H54 (cell line): ENCODE data around the gene FREM3.
"Not testable (repeated sequence)": the region's sequence is repeated elsewhere in the genome, so short reads cannot be mapped to it uniquely, and the experiment has no call there.

ENCODE experiments used
- DNase-seq: peaks from one replicate; pipeline ENCODE4 v3.0.0; 2011; ENCODE audit warnings: low spot score, mixed read lengths; ENCODE audit not compliant: insufficient read length
- FAIRE-seq: peaks from 3 replicates; lab custom pipeline; 2011; peaks lifted over from hg19 to GRCh38; lab: Jason Lieb, UNC
- POLR2A ChIP-seq: IDR thresholded peaks from 2 replicates; pipeline ENCODE4 v1.6.1; 2011; ENCODE audit warnings: low read depth, mild to moderate bottlenecking, low read length

The FREM3 gene

GRCh38 chr4:143700416-143701352, at the start of gene FREM3:
Gene FREM3, minus strand, starts transcription at chr4:143700675. Its CDS starts 0 bp downstream, at chr4:143700675.
- no peak for DNase-seq
- no peak for FAIRE-seq
- TF ChIP-seq POLR2A, result no peak

GRCh38 chr4:143745874-143746273, 45.4 kb upstream of the FREM3 start:
- no peak for FAIRE-seq
- no peak for DNase-seq
- TF ChIP-seq POLR2A, result no peak

GRCh38 chr4:143743591-143743990, 43.1 kb upstream of the FREM3 start:
- DNase-seq, result no peak
- no peak for TF ChIP-seq POLR2A
- no peak for FAIRE-seq

GRCh38 chr4:143742834-143743233, 42.4 kb upstream of the FREM3 start:
- DNase-seq, result no peak
- FAIRE-seq, result no peak
- TF ChIP-seq POLR2A, result no peak

GRCh38 chr4:143736861-143737260, 36.4 kb upstream of the FREM3 start:
- DNase-seq (no peak), FAIRE-seq (no peak)
- TF ChIP-seq POLR2A, result no peak

GRCh38 chr4:143736061-143736460, 35.6 kb upstream of the FREM3 start:
- not testable (repeated sequence) for DNase-seq, FAIRE-seq

- no peak for FAIRE-seq
- no peak for DNase-seq
- no peak for TF ChIP-seq POLR2A
Measured at GRCh38 chr4:143728166-143728565, 27.7 kb upstream of the FREM3 start.

- DNase-seq (no peak), FAIRE-seq (no peak)
- TF ChIP-seq POLR2A, result no peak
Measured at GRCh38 chr4:143726714-143727113, 26.2 kb upstream of the FREM3 start.

- no peak for FAIRE-seq
- no peak for TF ChIP-seq POLR2A
- no peak for DNase-seq
Measured at GRCh38 chr4:143721317-143721716, 20.8 kb upstream of the FREM3 start.

GRCh38 chr4:143718748-143719147, 18.3 kb upstream of the FREM3 start:
- not testable (repeated sequence) for FAIRE-seq, DNase-seq

- no peak for TF ChIP-seq POLR2A
- DNase-seq (no peak), FAIRE-seq (no peak)
Measured at GRCh38 chr4:143713955-143714625, 13.6 kb upstream of the FREM3 start.

GRCh38 chr4:143713553-143713952, 13.1 kb upstream of the FREM3 start:
- no peak for DNase-seq
- no peak for TF ChIP-seq POLR2A
- FAIRE-seq, result no peak

GRCh38 chr4:143712155-143712550, 11.7 kb upstream of the FREM3 start:
- DNase-seq (no peak), FAIRE-seq (no peak)
- no peak for TF ChIP-seq POLR2A

GRCh38 chr4:143711543-143712154, 11.2 kb upstream of the FREM3 start:
- FAIRE-seq (no peak), DNase-seq (no peak)
- TF ChIP-seq POLR2A, result no peak
